ES-I3 (cell line): ENCODE results near the gene BRINP3.

Experiments
- H3K36me3 ChIP-seq: 2 replicates; pipeline ENCODE4 v1.6.1; 2013; ENCODE audit warnings: mild to moderate bottlenecking, low read length, control low read depth, moderate library complexity; ENCODE audit not compliant: insufficient read depth
- H3K4me1 ChIP-seq: 2 replicates; pipeline ENCODE4 v1.6.1; 2013; ENCODE audit warnings: mild to moderate bottlenecking, control low read depth, low read length; ENCODE audit not compliant: insufficient read depth
- H3K9ac ChIP-seq: 2 replicates; pipeline ENCODE4 v1.6.1; 2013; ENCODE audit warnings: low read depth, mild to moderate bottlenecking, low read length, moderate library complexity
- H3K9me3 ChIP-seq: 2 replicates; pipeline ENCODE4 v1.6.1; 2013; ENCODE audit warnings: mild to moderate bottlenecking, low read length, moderate library complexity; ENCODE audit not compliant: control insufficient read depth, insufficient read depth

BRINP3 gene

GRCh38 chr1:190172651-190173430 is 304.8 kb downstream of the BRINP3 start:
- H3K9ac ChIP-seq, result no peak overlapping the region
- H3K36me3 ChIP-seq, result no peaks in the 10 kb centered on the region
- H3K4me1 ChIP-seq, result no peaks in the 10 kb centered on the region
- no peaks in the 10 kb centered on the region for H3K9me3 ChIP-seq

DNA sequence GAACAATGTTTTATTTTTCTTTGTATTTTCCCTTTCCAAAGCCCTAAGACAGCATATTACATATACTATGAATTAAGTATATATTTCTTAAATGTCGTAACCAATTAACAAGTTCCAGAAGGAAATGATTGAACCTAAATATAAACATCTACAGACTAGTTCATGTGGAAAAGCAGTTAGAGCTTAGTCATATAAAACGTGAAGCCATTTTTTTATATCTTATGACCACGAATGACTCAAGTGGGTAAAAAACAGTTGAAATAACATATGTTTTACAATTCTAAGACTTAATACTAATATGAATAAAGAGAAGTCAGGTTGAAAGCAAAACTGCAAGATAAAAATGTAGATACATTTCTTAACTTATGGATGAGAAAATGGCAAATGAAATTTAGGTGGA is 307.3 kb downstream of the BRINP3 start:
- no peaks in the 10 kb centered on the region for H3K4me1 ChIP-seq
- H3K36me3 ChIP-seq, result no peaks in the 10 kb centered on the region
- H3K9me3 ChIP-seq, result no peaks in the 10 kb centered on the region
- no peak overlapping the region for H3K9ac ChIP-seq

- Histone ChIP-seq H3K9ac (no peak overlapping the region), H3K4me1 (no peaks in the 10 kb centered on the region), H3K36me3 (no peaks in the 10 kb centered on the region), H3K9me3 (no peaks in the 10 kb centered on the region)
Measured at GRCh38 chr1:190169311-190170067, 308.2 kb downstream of the BRINP3 start.

- Histone ChIP-seq H3K9me3 (no peaks in the 10 kb centered on the region), H3K4me1 (no peaks in the 10 kb centered on the region), H3K9ac (no peak overlapping the region), H3K36me3 (no peaks in the 10 kb centered on the region)
Measured at GRCh38 chr1:190168893-190169280, 308.8 kb downstream of the BRINP3 start.

DNA sequence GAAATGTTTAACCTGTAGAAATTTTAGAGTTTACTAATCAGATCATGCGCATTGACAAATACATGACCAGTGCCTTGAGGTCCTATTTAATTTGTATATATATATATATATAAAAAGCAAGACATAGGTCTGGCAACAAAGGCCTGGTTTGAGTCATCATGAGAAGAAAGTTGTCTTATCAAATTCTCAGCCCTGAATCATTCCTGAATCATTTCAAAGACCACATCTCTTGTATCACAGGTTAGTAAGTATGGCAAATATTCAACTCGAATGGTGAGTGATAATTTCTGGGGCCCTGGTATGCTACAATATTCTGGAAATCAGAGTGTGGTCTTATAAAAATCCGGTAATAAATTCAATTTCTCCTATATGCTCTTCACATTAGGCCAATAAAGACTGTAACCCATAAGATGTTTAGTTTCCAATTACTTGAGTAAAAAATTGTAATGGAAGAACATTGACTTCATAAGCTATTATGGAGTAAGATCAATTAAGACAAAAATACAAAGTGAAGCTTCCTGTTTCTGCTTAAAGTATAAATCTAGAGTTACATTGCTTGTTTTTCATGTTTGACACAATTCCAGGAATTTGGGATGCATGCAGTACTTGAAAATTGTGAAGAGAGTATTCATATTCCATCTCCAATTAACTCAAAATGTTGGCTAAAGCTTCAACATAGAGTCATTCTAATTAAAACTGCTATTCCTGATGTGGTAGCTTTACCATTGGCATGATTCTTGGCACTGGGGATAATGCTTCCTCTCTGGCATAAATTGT is 309.4 kb downstream of the BRINP3 start:
- Histone ChIP-seq H3K36me3 (no peaks in the 10 kb centered on the region), H3K9ac (no peak overlapping the region), H3K4me1 (no peaks in the 10 kb centered on the region), H3K9me3 (no peaks in the 10 kb centered on the region)

- Histone ChIP-seq H3K4me1 (no peaks in the 10 kb centered on the region), H3K36me3 (no peaks in the 10 kb centered on the region), H3K9ac (no peak overlapping the region), H3K9me3 (no peaks in the 10 kb centered on the region; the same call in 1 of the 2 replicates)
Measured at GRCh38 chr1:190159146-190159545, 318.5 kb downstream of the BRINP3 start.

GRCh38 chr1:190154744-190155143 is 322.9 kb downstream of the BRINP3 start:
- Histone ChIP-seq H3K9ac (no peak overlapping the region), H3K9me3 (no peaks in the 10 kb centered on the region; the same call in 1 of the 2 replicates), H3K4me1 (no peaks in the 10 kb centered on the region), H3K36me3 (no peaks in the 10 kb centered on the region)

DNA sequence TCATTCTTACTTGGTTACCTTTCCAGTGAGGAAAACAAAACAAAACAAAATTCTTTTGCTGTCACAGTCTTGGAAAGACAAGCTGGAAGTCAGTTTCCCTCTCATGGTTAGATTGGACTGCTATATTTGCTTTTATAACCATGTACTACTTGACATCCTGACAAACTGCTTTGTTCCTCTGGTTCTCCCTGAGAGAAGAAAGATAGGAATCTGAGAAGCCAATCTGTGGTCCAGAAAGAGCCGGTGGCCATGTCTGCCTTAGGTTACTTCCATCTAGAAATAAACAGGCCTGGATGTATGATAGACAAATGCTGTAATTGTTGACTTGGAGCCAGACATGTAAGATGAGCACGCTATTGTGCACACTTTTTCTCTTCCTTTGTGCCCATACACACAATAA is 330.0 kb downstream of the BRINP3 start:
- H3K4me1 ChIP-seq, result no peaks in the 10 kb centered on the region
- H3K36me3 ChIP-seq, result no peaks in the 10 kb centered on the region
- H3K9ac ChIP-seq, result no peak overlapping the region
- no peaks in the 10 kb centered on the region for H3K9me3 ChIP-seq

GRCh38 chr1:190144650-190145049 is 333.0 kb downstream of the BRINP3 start:
- Histone ChIP-seq H3K4me1 (no peaks in the 10 kb centered on the region), H3K9ac (no peak overlapping the region), H3K36me3 (no peaks in the 10 kb centered on the region), H3K9me3 (no peaks in the 10 kb centered on the region)

GRCh38 chr1:190140644-190141043 is 337.0 kb downstream of the BRINP3 start:
- Histone ChIP-seq H3K9me3 (no peaks in the 10 kb centered on the region), H3K36me3 (no peaks in the 10 kb centered on the region), H3K4me1 (no peaks in the 10 kb centered on the region), H3K9ac (no peak overlapping the region)

DNA sequence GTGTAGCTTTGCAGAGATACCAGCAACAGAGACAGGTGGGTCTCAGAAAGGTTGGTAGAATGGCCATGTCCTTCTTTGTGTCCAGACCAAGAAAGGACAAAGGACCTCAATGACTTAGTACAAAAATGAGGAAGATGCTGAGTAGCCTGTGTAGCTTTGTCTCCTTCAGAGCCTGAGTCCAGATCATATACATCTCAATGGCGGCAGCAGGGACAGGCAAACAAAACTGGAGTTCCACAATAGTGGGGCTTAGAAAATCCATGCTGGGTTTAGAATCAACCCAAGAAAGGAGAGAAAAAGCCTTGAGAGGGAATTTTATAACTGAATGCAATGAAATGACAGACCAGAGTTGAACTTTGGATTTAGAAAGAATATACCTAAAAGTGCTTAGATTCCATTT is 339.0 kb downstream of the BRINP3 start:
- no peaks in the 10 kb centered on the region for H3K36me3 ChIP-seq
- no peaks in the 10 kb centered on the region for H3K9me3 ChIP-seq
- no peaks in the 10 kb centered on the region for H3K4me1 ChIP-seq
- H3K9ac ChIP-seq, result no peak overlapping the region

DNA sequence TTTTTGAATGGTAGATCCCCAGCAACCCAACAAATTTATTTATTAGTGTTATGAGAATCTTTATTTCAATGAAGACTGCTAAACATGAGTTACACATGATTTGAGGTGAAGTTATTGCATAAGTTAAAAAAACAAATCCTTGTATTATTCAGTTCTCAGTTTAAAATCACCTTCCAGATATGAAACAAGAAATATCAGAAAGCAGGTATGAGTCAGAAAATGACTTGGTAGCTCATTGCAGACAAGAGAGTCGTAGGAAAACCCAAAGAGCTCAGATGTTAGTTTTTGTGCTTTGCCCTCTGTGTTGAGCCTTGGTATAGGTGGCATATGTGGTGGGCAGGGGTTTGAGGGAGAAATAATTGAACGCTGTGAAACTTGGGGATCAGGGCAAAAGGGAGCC is 339.4 kb downstream of the BRINP3 start:
- no peaks in the 10 kb centered on the region for H3K36me3 ChIP-seq
- no peaks in the 10 kb centered on the region for H3K9me3 ChIP-seq
- no peak overlapping the region for H3K9ac ChIP-seq
- H3K4me1 ChIP-seq, result no peaks in the 10 kb centered on the region

DNA sequence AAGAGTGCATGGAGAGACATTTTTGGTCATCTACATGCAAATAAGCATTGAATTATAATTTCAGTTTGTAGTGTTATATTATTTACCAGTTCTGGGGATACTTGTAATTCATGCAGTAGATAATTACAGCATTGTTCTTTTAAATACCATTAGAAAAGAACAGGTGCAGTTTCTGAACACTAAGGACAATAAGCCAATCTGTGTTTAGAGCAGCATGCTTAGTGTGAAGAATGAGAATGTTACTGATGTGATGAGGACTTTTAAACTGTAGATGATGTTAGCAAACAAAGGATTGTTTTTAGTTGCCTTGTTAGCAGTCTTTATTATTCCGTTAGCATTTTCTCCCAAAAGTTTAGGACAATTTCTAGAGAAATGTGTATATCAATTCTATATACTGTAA is 348.3 kb downstream of the BRINP3 start:
- H3K9me3 ChIP-seq, result no peaks in the 10 kb centered on the region
- H3K9ac ChIP-seq, result no peak overlapping the region
- no peaks in the 10 kb centered on the region; the same call in 1 of the 2 replicates for H3K4me1 ChIP-seq
- H3K36me3 ChIP-seq, result no peaks in the 10 kb centered on the region

DNA sequence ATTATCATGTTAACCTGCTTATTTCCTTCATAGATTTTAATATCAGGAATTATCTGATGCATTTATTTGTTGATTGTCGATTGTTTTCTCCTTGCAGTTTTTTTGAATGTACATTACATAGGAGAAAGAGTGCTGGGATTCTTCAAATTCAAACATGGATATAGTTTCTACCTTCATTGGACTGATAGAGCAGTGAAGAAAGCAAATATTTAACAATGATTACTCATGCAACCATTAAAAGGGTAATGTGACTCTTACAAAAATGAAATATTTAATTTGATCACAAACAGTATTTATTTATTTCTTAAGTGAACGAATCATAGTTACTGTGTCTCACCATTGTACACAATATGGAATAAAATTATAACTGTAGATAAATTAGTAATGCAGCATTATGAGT is 350.9 kb downstream of the BRINP3 start:
- no peak overlapping the region for H3K9ac ChIP-seq
- H3K36me3 ChIP-seq, result no peaks in the 10 kb centered on the region
- no peaks in the 10 kb centered on the region for H3K9me3 ChIP-seq
- no peaks in the 10 kb centered on the region; the same call in 1 of the 2 replicates for H3K4me1 ChIP-seq
